Measurements from ENCODE around the gene RUNX1. TPM values are rescaled to one million over a fixed set of nuclear protein-coding genes. Genes with fewer than 3 reads are reported as not detected.

The RUNX1 gene
- total RNA-seq, 1 experiment from 2014 or later, result 95.4 TPM

DNA sequence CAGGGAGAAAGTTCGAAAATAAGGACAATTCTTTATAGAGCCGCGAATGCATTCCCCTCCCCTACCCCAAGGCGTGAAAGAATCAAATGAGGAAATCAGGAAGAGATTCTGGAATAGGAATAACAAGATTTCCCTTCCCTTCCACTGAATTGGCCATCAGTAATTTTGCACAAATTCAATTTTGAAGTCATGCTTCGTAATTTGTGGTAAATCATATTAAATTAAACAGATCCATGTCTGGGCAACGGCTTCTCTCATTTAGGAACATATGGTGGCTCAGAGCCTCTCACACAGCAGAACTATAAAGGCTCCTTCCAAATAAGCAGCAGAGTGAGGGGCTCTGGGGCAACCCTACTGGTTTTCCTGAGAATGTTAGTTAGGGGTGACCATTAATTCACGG is 227.4 kb downstream of the RUNX1 start:
- H3K4me3 Mint-ChIP-seq (ENCODE audit: low read depth, unreplicated experiment), result no peak overlapping the region
- DNase-seq, result no peak
- H3K27me3 Mint-ChIP-seq (ENCODE audit: unreplicated experiment), result no peaks in the 10 kb centered on the region
- peaks cover 42% of the 10 kb centered on the region for H3K36me3 Mint-ChIP-seq (ENCODE audit: insufficient read depth, unreplicated experiment)
- CTCF ChIA-PET, result no interaction called here
- TF ChIP-seq, protein P1, sequence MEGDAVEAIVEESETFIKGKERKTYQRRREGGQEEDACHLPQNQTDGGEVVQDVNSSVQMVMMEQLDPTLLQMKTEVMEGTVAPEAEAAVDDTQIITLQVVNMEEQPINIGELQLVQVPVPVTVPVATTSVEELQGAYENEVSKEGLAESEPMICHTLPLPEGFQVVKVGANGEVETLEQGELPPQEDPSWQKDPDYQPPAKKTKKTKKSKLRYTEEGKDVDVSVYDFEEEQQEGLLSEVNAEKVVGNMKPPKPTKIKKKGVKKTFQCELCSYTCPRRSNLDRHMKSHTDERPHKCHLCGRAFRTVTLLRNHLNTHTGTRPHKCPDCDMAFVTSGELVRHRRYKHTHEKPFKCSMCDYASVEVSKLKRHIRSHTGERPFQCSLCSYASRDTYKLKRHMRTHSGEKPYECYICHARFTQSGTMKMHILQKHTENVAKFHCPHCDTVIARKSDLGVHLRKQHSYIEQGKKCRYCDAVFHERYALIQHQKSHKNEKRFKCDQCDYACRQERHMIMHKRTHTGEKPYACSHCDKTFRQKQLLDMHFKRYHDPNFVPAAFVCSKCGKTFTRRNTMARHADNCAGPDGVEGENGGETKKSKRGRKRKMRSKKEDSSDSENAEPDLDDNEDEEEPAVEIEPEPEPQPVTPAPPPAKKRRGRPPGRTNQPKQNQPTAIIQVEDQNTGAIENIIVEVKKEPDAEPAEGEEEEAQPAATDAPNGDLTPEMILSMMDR (IDR thresholded peaks at IDR 0.05; ENCODE audit: unreplicated experiment), result no peak
- peaks cover under 1% of the 10 kb centered on the region for H3K4me1 Mint-ChIP-seq (ENCODE audit: low read depth, unreplicated experiment)
- intact Hi-C loops (cut with micrococcal nuclease; ENCODE audit: unreplicated experiment), result no loop called here
- H3K27ac Mint-ChIP-seq (ENCODE audit: unreplicated experiment), result no peak overlapping the region
- no peaks in the 10 kb centered on the region for H3K9me3 Mint-ChIP-seq (ENCODE audit: low read depth, unreplicated experiment)
- no TSS peak for BruUV-seq (replicated peaks)

DNA sequence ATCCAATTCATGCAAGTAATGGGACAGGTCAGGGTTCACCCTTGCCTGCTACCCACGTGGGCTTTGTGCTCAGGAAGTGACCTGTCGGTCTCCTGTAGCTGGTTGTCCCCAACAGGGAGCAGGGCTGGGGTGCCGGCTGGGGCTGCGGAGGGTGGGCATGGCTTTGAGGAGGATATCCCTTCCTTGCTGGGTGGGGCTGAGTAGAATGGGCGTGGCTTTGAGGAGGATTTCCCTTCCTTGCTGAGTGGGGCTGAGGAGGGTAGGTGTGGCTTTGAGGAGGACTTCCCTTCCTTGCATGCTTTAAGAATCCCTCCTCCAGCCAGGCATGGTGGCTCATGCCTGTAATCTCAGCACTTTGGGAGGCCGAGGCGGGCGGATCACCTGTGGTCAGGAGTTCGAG is 229.1 kb downstream of the RUNX1 start:
- Mint-ChIP-seq H3K4me1 (ENCODE audit: low read depth, unreplicated experiment) (peaks cover 8% of the 10 kb centered on the region), H3K27ac (ENCODE audit: unreplicated experiment) (no peak overlapping the region), H3K27me3 (ENCODE audit: unreplicated experiment) (no peaks in the 10 kb centered on the region), H3K36me3 (ENCODE audit: insufficient read depth, unreplicated experiment) (peaks cover 50% of the 10 kb centered on the region), H3K9me3 (ENCODE audit: low read depth, unreplicated experiment) (no peaks in the 10 kb centered on the region), H3K4me3 (ENCODE audit: low read depth, unreplicated experiment) (no peak overlapping the region)
- TF ChIP-seq, protein P1 (IDR thresholded peaks at IDR 0.05; ENCODE audit: unreplicated experiment), result no peak
- intact Hi-C loops (cut with micrococcal nuclease; ENCODE audit: unreplicated experiment), result no loop called here
- CTCF ChIA-PET, result no interaction called here
- BruUV-seq (replicated peaks), result no TSS peak
- no peak for DNase-seq

DNA sequence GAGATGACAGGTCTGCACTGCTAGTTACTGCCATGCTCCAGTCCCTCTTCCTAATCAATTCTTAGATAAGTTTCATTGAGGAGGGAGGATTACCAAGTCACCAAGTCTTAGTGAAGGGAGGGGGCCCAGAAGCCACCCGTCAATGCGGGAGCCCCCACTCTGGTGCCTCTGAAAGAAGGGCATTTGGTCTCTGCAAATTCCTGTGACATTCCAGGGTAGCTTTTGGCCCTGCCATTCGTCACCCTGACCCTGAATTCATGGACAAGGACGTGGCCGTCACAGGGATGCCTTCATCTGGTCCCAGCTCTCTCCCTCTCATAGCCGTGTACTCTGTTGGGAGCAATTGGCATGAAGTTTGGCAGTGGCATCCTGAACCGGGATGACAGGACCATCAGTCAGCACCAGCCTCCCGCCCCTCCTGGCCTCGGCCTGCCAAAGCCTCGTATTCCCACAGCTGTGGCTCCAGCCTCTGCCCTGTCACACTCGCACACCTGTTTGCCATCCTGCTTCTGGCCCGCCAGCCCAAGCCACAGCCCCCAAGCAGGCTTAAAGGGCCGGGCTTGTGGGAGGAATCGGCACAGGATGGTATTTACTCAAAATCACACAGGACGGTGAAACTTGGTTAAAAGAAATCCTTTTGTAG is 229.6 kb downstream of the RUNX1 start:
- H3K9me3 Mint-ChIP-seq (ENCODE audit: low read depth, unreplicated experiment), result no peaks in the 10 kb centered on the region
- no peak overlapping the region for H3K4me3 Mint-ChIP-seq (ENCODE audit: low read depth, unreplicated experiment)
- H3K4me1 Mint-ChIP-seq (ENCODE audit: low read depth, unreplicated experiment), result peaks cover 14% of the 10 kb centered on the region
- intact Hi-C loops (cut with micrococcal nuclease; ENCODE audit: unreplicated experiment), result no loop called here
- DNase-seq, result no peak
- TF ChIP-seq, protein P1 (IDR thresholded peaks at IDR 0.05; ENCODE audit: unreplicated experiment), result no peak
- H3K27ac Mint-ChIP-seq (ENCODE audit: unreplicated experiment), result no peak overlapping the region
- CTCF ChIA-PET, result no interaction called here
- BruUV-seq (replicated peaks), result no TSS peak
- H3K27me3 Mint-ChIP-seq (ENCODE audit: unreplicated experiment), result no peaks in the 10 kb centered on the region
- H3K36me3 Mint-ChIP-seq (ENCODE audit: insufficient read depth, unreplicated experiment), result peaks cover 56% of the 10 kb centered on the region

DNA sequence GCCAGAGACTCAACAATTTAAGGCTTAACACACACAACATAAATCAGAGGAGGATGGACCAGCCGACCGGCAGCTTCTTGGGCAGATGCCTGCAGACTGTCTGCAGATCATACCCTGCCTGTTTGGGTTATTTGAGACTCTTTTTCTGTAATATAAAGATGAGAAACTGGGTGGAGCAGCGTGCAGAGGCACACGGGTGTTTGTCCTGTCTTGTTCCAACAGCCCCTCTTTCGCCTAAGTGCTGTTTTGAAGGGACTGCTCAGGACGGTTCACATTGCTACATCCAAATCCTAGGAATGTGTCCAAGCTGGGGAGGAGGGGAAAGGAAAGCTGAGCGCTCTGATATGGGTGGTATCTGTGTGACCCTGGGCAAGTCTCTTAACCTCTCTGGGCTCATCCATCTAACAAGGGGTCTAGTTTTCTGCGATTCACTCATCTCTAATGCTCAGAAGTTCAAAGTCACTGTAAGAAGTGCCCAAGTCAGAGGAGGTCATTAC is 230.4 kb downstream of the RUNX1 start:
- H3K27me3 Mint-ChIP-seq (ENCODE audit: unreplicated experiment), result no peaks in the 10 kb centered on the region
- DNase-seq, result no peak
- intact Hi-C loops (cut with micrococcal nuclease; ENCODE audit: unreplicated experiment), result no loop called here
- TF ChIP-seq, protein P1 (IDR thresholded peaks at IDR 0.05; ENCODE audit: unreplicated experiment), result no peak
- no peaks in the 10 kb centered on the region for H3K9me3 Mint-ChIP-seq (ENCODE audit: low read depth, unreplicated experiment)
- no peak overlapping the region for H3K27ac Mint-ChIP-seq (ENCODE audit: unreplicated experiment)
- peaks cover 15% of the 10 kb centered on the region for H3K4me1 Mint-ChIP-seq (ENCODE audit: low read depth, unreplicated experiment)
- H3K4me3 Mint-ChIP-seq (ENCODE audit: low read depth, unreplicated experiment), result no peak overlapping the region
- BruUV-seq (replicated peaks), result no TSS peak
- CTCF ChIA-PET, result no interaction called here
- H3K36me3 Mint-ChIP-seq (ENCODE audit: insufficient read depth, unreplicated experiment), result peaks cover 60% of the 10 kb centered on the region
